ENCODE data around the gene SKI. TPM values are rescaled to one million over a fixed set of nuclear protein-coding genes. Genes with fewer than 3 reads are reported as not detected.

SKI gene
- total and polyA plus RNA-seq, 2 experiments from 2014 or later = 5.1 to 21.9 TPM

DNA sequence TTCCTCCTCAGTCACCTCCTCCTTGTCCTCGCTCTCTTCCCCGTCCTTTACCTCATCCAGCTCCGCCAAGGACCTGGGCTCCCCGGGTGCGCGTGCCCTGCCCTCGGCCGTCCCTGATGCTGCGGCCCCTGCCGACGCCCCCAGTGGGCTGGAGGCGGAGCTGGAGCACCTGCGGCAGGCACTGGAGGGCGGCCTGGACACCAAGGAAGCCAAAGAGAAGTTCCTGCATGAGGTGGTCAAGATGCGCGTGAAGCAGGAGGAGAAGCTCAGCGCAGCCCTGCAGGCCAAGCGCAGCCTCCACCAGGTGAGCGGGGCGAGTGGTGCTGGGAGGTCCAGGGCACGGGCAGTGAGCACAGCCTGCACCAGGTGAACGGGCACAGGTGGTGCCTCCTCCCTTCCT lies 76.2 kb downstream of the SKI start:
- H3K79me2 ChIP-seq = peaks cover 43% of the 10 kb centered on the region
- H4K20me1 ChIP-seq (ENCODE audit: insufficient read depth, poor library complexity, severe bottlenecking) = peaks cover 32% of the 10 kb centered on the region
- no peaks in the 10 kb centered on the region for H3K27me3 ChIP-seq
- no peak overlapping the region for H3K4me3 ChIP-seq
- H3K9me3 ChIP-seq (ENCODE audit: low read depth) = no peaks in the 10 kb centered on the region
- no peak for DNase-seq (ENCODE audit: low spot score)
- H2AFZ ChIP-seq = no peak overlapping the region
- H3K27ac ChIP-seq = no peak overlapping the region
- WGBS (ENCODE audit: low lambda C conversion rate, missing lambda C conversion rate) = 96% methylated on average over 18 of the region's 22 CpGs
- H3K4me1 ChIP-seq (ENCODE audit: insufficient read depth) = peaks cover 10% of the 10 kb centered on the region
- no peaks in the 10 kb centered on the region for H3K9me2 ChIP-seq (replicated peaks; ENCODE audit: insufficient read depth)
- TF ChIP-seq EZH2 (IDR thresholded peaks at IDR 0.05; ENCODE audit: borderline replicate concordance) (no peak), EZH2phosphoT487 (IDR thresholded peaks at IDR 0.05; ENCODE audit: low read depth, severe bottlenecking, unreplicated experiment) (no peak)
- TF ChIP-seq, protein P1, sequence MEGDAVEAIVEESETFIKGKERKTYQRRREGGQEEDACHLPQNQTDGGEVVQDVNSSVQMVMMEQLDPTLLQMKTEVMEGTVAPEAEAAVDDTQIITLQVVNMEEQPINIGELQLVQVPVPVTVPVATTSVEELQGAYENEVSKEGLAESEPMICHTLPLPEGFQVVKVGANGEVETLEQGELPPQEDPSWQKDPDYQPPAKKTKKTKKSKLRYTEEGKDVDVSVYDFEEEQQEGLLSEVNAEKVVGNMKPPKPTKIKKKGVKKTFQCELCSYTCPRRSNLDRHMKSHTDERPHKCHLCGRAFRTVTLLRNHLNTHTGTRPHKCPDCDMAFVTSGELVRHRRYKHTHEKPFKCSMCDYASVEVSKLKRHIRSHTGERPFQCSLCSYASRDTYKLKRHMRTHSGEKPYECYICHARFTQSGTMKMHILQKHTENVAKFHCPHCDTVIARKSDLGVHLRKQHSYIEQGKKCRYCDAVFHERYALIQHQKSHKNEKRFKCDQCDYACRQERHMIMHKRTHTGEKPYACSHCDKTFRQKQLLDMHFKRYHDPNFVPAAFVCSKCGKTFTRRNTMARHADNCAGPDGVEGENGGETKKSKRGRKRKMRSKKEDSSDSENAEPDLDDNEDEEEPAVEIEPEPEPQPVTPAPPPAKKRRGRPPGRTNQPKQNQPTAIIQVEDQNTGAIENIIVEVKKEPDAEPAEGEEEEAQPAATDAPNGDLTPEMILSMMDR (IDR thresholded peaks at IDR 0.05; ENCODE audit: poor library complexity) = no peak
- no peak overlapping the region for H3K4me2 ChIP-seq
- no peaks in the 10 kb centered on the region for H3K36me3 ChIP-seq (replicated peaks; ENCODE audit: insufficient read depth, low read depth)

DNA sequence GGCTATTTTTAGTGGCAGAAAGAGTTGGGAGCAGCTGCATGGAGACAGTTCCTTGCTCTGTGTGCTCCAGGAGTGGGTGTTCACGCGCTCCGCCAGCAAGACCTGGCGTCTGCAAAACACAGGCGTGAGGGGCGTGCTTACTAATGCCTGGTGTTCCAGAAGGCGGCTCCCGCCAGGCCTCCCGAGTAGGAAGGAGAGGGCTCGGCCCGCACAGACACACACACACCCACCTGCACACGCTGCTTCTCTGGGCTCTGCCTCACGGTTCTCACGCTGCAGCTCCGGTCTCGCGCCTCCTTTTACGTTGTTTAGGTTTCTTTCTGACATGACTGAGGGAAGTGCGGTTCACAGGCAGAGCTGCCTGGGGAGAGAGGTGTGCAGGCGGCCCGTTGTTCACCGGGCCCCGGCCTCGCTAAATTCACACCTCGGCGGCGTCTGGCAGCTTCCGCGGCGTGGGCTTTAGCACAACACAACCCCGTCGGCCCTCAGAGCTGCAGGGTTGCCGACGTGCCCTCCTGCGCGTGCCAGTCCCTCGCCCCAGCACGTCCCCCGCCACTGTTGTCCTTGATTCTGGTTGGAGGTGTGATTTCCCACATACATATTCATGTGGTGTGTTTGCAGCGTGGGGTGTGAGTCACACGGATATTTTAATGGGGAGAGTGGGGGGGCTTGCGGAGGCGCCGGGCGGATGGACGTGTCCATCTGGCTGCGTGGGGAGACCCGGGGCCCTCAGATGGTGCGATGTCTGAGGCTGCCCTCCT lies 77.0 kb downstream of the SKI start:
- H3K27me3 ChIP-seq = no peaks in the 10 kb centered on the region
- H3K4me1 ChIP-seq (ENCODE audit: insufficient read depth) = peaks cover 10% of the 10 kb centered on the region
- no peak overlapping the region for H2AFZ ChIP-seq
- WGBS (ENCODE audit: low lambda C conversion rate, missing lambda C conversion rate) = 94% methylated on average over 47 of the region's 49 CpGs
- H4K20me1 ChIP-seq (ENCODE audit: insufficient read depth, poor library complexity, severe bottlenecking) = peaks cover 24% of the 10 kb centered on the region
- no peaks in the 10 kb centered on the region for H3K9me2 ChIP-seq (replicated peaks; ENCODE audit: insufficient read depth)
- no peaks in the 10 kb centered on the region for H3K9me3 ChIP-seq (ENCODE audit: low read depth)
- H3K4me3 ChIP-seq = no peak overlapping the region
- H3K79me2 ChIP-seq = peaks cover 36% of the 10 kb centered on the region
- TF ChIP-seq EZH2 (IDR thresholded peaks at IDR 0.05; ENCODE audit: borderline replicate concordance) (no peak), EZH2phosphoT487 (IDR thresholded peaks at IDR 0.05; ENCODE audit: low read depth, severe bottlenecking, unreplicated experiment) (no peak)
- TF ChIP-seq, protein P1 (IDR thresholded peaks at IDR 0.05; ENCODE audit: poor library complexity) = no peak
- no peaks in the 10 kb centered on the region for H3K36me3 ChIP-seq (replicated peaks; ENCODE audit: insufficient read depth, low read depth)
- H3K4me2 ChIP-seq = no peak overlapping the region
- no peak for DNase-seq (ENCODE audit: low spot score)
- H3K27ac ChIP-seq = no peak overlapping the region

DNA sequence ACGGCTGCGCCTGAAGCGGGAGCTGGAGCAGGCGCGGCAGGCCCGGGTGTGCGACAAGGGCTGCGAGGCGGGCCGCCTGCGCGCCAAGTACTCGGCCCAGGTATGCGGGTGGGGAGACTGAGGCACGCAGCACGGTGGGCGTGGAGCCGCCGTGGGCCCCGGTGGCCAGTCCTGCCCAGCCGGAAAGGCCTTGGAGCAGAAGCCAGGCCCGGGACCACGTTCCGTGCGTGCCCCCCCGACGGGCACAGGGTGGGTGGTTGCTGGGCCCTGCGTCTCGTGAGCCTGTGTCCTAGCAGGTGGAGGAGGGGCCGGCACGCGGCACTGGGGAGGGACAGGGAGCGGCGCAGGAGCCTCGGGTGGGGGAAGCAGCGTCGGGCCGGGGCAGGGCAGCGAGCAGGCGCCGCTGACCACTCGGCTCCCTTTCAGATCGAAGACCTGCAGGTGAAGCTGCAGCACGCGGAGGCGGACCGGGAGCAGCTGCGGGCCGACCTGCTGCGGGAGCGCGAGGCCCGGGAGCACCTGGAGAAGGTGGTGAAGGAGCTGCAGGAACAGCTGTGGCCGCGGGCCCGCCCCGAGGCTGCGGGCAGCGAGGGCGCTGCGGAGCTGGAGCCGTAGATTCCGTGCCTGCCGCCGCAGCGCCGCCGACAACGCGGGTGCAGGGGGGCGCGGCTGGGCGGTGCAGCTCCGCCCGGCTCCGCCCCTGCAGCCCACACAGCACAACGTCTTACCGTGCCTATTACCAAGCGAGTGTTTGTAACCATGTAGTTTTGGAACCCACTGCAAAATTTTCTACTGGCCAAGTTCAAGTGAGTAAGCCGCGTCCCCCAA lies 78.2 kb downstream of the SKI start:
- Histone ChIP-seq H3K4me3 (no peak overlapping the region), H3K27me3 (no peaks in the 10 kb centered on the region), H3K27ac (no peak overlapping the region), H3K36me3 (replicated peaks; ENCODE audit: insufficient read depth, low read depth) (no peaks in the 10 kb centered on the region), H3K9me2 (replicated peaks; ENCODE audit: insufficient read depth) (no peaks in the 10 kb centered on the region), H2AFZ (no peak overlapping the region), H3K79me2 (peaks cover 25% of the 10 kb centered on the region), H3K4me1 (ENCODE audit: insufficient read depth) (peaks cover 8% of the 10 kb centered on the region), H3K9me3 (ENCODE audit: low read depth) (no peaks in the 10 kb centered on the region), H4K20me1 (ENCODE audit: insufficient read depth, poor library complexity, severe bottlenecking) (peaks cover 11% of the 10 kb centered on the region), H3K4me2 (no peak overlapping the region)
- no peak for DNase-seq (ENCODE audit: low spot score)
- WGBS (ENCODE audit: low lambda C conversion rate, missing lambda C conversion rate) = 98% methylated on average over 44 of the region's 81 CpGs
- TF ChIP-seq EZH2 (IDR thresholded peaks at IDR 0.05; ENCODE audit: borderline replicate concordance) = no peak
- TF ChIP-seq, protein P1 (IDR thresholded peaks at IDR 0.05; ENCODE audit: poor library complexity) = no peak
